ENCODE data around the gene GREB1L.

The GREB1L gene

GRCh38 chr18:21484851-21485636, 243.0 kb downstream of the GREB1L start:
- Histone ChIP-seq H3K27ac (ENCODE audit: low read depth, low read length, poor library complexity, severe bottlenecking) (no peak overlapping the region), H3K4me2 (ENCODE audit: low read length) (no peak overlapping the region), H3K9me3 (ENCODE audit: low read length) (no peaks in the 10 kb centered on the region), H3K36me3 (ENCODE audit: insufficient read depth, low read length) (no peaks in the 10 kb centered on the region), H3K9ac (ENCODE audit: low read length) (no peak overlapping the region), H3F3A (ENCODE audit: insufficient read depth, low read length) (no peaks in the 10 kb centered on the region), H3K4me1 (ENCODE audit: insufficient read depth, low read length, severe bottlenecking) (peaks cover 3% of the 10 kb centered on the region), H3K27me3 (ENCODE audit: insufficient read depth, low read length) (no peaks in the 10 kb centered on the region), H2AFZ (ENCODE audit: low read length) (no peak overlapping the region), H3K4me3 (ENCODE audit: low read depth, low read length, poor library complexity, severe bottlenecking) (no peak overlapping the region), H4K20me1 (ENCODE audit: insufficient read depth, low read length) (no peaks in the 10 kb centered on the region), H3K79me2 (ENCODE audit: insufficient read depth, low read length) (no peaks in the 10 kb centered on the region), H3K9me2 (ENCODE audit: low read depth, low read length) (no peaks in the 10 kb centered on the region)
- no peak for TF ChIP-seq CTCF (IDR thresholded peaks at IDR 0.05; ENCODE audit: low read length)
- TF ChIP-seq EZH2 (IDR thresholded peaks at IDR 0.05; ENCODE audit: borderline replicate concordance, low read length): no peak

GRCh38 chr18:21486905-21487437, 244.9 kb downstream of the GREB1L start:
- Histone ChIP-seq H3K27me3 (ENCODE audit: insufficient read depth, low read length) (no peaks in the 10 kb centered on the region), H3K9me2 (ENCODE audit: low read depth, low read length) (no peaks in the 10 kb centered on the region)
- TF ChIP-seq CTCF (IDR thresholded peaks at IDR 0.05; ENCODE audit: low read length) (no peak), EZH2 (IDR thresholded peaks at IDR 0.05; ENCODE audit: borderline replicate concordance, low read length) (no peak)

GRCh38 chr18:21489119-21489750, 247.2 kb downstream of the GREB1L start:
- Histone ChIP-seq H3K27me3 (ENCODE audit: insufficient read depth, low read length) (no peaks in the 10 kb centered on the region), H2AFZ (ENCODE audit: low read length) (no peak overlapping the region), H3K9me2 (ENCODE audit: low read depth, low read length) (no peaks in the 10 kb centered on the region), H3F3A (ENCODE audit: insufficient read depth, low read length) (no peaks in the 10 kb centered on the region), H3K36me3 (ENCODE audit: insufficient read depth, low read length) (no peaks in the 10 kb centered on the region; the same call in 1 of the 2 replicates), H3K4me3 (ENCODE audit: low read depth, low read length, poor library complexity, severe bottlenecking) (no peak overlapping the region), H4K20me1 (ENCODE audit: insufficient read depth, low read length) (no peaks in the 10 kb centered on the region), H3K4me1 (ENCODE audit: insufficient read depth, low read length, severe bottlenecking) (peaks cover 16% of the 10 kb centered on the region), H3K27ac (ENCODE audit: low read depth, low read length, poor library complexity, severe bottlenecking) (no peak overlapping the region), H3K9me3 (ENCODE audit: low read length) (no peaks in the 10 kb centered on the region), H3K9ac (ENCODE audit: low read length) (no peak overlapping the region), H3K79me2 (ENCODE audit: insufficient read depth, low read length) (no peaks in the 10 kb centered on the region), H3K4me2 (ENCODE audit: low read length) (no peak overlapping the region)
- TF ChIP-seq EZH2 (IDR thresholded peaks at IDR 0.05; ENCODE audit: borderline replicate concordance, low read length): no peak
- TF ChIP-seq CTCF (IDR thresholded peaks at IDR 0.05; ENCODE audit: low read length): peak; percentile 93

More at GRCh38 chr18:21486905-21487437, 244.9 kb downstream of the GREB1L start:
- Histone ChIP-seq H3K27ac (ENCODE audit: low read depth, low read length, poor library complexity, severe bottlenecking) (no peak overlapping the region), H4K20me1 (ENCODE audit: insufficient read depth, low read length) (no peaks in the 10 kb centered on the region), H3K4me1 (ENCODE audit: insufficient read depth, low read length, severe bottlenecking) (peaks cover 16% of the 10 kb centered on the region), H3F3A (ENCODE audit: insufficient read depth, low read length) (no peaks in the 10 kb centered on the region), H3K79me2 (ENCODE audit: insufficient read depth, low read length) (no peaks in the 10 kb centered on the region), H3K36me3 (ENCODE audit: insufficient read depth, low read length) (no peaks in the 10 kb centered on the region; the same call in 1 of the 2 replicates), H3K9ac (ENCODE audit: low read length) (no peak overlapping the region), H3K4me2 (ENCODE audit: low read length) (no peak overlapping the region), H3K9me3 (ENCODE audit: low read length) (no peaks in the 10 kb centered on the region), H3K4me3 (ENCODE audit: low read depth, low read length, poor library complexity, severe bottlenecking) (no peak overlapping the region), H2AFZ (ENCODE audit: low read length) (no peak overlapping the region)
